HG03045 (cell line): ENCODE measurements around the gene MAST2.

ENCODE experiments used
- ATAC-seq: cut with Tn5 transposase; IDR thresholded peaks from one replicate; pipeline ENCODE4 v1.9.1; 2021; ENCODE audit warnings: mild to moderate bottlenecking, moderate library complexity; ENCODE audit not compliant: unreplicated experiment

Gene MAST2

DNA sequence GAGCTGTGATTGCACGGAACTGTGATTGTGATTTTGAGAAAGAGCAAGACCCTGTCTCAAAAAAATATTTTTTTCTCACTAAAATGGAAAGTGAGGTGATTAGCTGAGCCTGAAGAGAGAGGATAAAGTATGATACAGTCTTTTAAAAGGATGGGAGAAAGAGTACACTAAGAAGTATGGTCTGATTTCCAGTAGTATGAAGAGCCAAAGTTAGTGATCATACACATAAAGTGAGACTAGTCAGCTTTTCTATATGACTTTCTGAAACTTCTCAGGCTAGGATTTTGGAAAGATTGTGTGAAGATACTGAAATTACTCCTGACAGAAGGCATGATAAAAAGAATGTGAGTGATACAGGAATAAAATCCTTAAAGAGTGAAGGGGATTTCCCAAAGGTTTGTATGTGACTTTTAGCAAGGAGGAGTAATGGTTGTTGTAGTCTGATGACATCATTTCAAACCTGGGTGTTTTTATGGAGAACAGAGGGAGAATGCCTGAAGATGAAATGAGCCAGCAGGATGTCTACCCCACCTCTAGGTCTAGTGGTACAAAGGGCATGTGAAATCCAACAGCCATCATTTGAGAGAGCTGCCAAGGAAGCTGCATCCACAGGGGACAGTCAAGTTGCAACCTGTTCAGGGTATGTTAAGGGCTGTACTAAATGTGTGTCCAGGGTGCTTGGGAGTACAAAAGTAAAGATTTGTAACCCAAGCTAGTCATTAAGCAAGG is 171.3 kb downstream of the MAST2 start:
- no peak for ATAC-seq

GRCh38 chr1:45976623-45977022 is 173.2 kb downstream of the MAST2 start:
- ATAC-seq = no peak

DNA sequence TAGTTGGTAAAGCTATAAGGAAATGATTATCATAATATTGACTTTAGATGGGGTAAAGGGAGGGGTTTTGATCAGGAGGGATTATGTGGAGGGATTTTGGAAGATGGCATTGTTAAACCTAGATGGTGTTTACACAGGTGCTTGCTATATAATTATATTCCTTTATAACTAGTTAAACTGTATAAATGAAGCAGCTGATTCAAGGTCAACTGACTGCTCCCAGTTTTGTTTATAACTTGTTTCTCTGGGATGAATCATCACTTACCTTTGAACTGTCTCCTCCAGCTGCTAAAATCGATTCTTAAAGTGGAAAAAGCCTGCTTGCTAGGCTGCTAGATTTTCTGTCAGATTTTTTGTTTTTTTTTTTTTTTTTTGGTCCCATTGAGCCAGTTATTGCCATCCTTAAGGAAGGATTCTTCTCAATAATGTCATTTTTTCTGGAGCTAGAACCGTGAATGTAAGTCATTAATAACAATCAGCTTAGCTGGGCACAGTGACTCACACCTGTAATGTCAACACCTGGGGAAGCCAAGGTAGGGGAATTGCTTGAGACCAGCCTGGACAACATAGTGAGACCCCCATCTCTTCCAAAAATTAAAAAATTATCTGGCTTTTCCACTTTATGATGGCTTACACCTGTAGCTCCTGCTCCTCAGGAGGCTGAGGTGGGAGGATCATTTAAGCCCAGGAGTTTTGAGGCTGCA is 175.8 kb downstream of the MAST2 start:
- ATAC-seq = no peak

DNA sequence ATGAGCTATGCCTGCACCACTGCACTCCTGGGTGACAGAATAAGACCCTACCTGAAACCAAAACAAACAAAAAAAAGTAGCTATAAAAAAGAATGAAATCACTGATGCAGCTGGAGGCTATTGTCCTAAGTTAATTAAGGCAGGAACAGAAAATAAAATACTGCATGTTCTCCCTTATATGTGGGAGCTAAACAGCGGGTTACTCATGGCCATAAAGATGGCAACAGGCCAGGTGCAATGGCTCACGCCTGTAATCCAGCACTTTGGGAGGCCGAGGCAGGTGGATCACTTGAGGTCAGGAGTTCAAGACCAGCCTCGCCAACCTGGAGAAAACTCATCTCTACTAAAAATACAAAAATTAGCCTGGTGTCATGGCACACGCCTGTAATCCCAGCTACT is 176.4 kb downstream of the MAST2 start:
- ATAC-seq = no peak

- ATAC-seq = no peak
Observed at GRCh38 chr1:45982359-45982758, 178.9 kb downstream of the MAST2 start.

DNA sequence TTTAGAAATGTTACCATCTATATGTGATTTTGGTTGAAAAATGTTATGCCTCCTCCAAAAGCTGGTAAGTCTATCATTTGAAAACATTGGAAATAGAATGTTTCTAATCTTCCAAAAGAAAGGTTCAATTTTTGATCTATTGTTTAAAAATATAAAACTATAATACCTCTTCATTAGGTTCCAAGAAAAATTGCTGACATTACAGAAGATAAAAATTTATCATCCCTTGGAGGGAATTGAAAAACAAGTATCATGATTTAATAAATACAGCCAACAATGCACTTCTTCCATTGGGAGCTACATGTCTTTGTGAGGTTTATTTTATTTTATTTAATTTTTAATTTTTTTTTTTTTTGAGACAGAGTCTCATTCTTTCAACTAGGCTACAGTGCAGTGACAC is 180.6 kb downstream of the MAST2 start:
- no peak for ATAC-seq

DNA sequence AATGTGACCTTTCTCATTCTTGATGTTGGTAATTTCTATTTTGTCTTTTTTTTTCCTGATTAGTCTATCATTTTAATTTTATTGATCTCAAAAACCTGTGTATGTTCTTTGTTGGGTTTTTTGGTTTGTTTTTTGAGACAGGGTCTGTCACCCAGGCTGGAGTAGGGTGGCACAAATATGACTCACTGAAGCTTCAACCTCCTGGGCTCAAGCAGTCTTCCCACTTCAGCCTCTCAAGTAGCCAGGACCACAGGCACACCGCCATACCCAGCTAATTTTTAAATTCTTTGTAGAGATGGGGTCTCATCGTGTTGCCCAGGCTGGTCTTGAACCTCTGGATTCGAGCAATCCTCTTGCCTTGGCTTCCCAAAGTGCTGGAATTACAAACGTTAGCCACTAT is 183.8 kb downstream of the MAST2 start:
- no peak for ATAC-seq

DNA sequence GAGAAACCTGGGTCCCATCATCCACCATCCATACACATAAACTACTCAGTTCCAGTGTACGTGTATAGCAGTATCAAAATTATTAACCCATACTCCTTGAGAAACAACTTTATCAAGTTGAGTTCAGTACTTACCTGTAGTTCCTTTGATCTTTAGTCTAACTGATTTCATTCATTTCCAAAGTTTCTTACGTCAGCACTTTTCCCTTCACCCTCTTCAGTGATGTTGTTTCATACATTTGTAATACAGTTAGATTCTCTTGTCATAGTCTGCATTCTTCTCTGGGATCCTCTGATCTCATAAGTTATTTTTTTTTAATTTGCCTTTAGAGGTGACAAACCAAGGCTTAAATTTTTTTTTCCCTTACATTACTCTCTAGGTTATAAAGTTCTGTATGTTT is 185.8 kb downstream of the MAST2 start:
- no peak for ATAC-seq

DNA sequence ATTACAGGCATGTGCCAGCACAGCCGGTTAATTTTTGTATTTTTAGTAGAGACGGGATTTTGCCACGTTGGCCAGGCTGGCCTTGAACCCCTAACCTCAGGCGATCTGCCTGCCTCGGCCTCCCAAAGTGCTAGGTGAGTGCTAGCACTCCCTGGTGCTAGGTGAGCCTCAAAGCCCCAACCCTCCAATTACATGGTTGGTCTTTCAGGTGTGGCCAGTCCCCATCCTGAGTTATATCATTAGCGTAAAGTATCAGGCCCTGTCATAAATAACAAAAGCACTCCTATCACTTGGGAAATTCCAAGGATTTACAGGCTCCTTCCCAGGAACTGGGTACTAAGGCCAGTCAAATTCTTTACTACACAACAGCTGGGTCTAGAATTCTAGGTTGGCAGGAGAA is 191.0 kb downstream of the MAST2 start:
- no peak for ATAC-seq

DNA sequence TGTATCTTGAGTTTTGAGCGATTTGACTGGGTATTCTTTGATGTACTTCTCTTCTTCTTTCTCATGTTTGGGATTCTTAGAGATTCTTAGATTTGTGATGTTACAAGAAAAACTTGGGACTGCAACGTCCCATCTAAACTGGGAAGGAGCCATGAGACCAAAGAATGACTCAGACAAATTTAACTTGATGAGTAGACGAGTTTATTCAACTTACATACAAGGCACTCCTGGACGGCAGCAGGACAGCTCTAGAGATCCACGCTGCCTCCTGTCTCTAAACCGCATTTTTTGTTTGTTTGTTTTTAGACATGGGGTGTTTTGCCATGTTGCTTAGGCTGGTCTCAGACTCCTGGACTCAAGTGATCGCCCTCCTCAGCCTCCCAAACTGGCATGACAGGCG is 191.9 kb downstream of the MAST2 start:
- ATAC-seq = no peak

DNA sequence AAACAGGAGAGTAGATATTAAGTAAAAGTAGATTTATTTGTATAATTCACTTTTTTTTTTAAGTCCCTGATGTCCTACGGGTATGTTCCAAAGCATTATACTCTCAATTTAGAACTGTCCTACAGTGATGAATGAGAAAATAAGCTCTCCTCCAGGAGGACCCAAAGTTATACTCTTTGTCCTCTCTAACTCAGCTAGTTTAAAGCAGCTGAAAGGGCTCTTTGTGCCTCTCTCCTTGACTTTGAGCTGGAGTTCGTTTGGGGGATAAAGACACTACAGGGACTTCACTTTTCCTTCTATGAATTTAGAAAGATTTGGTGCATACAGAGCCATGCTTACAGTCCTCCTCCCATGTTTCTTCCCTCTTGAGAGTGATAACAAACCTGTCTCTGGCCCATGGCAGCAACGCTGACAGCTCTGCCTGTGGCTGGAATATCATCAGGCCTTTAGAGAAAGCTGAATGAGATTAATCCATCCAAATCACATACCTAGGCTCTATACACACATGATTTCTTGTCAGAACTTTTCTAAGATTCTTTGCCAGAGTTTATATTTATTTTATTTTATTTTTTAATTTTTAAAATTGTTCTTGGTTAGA is 194.7 kb downstream of the MAST2 start:
- ATAC-seq = no peak

DNA sequence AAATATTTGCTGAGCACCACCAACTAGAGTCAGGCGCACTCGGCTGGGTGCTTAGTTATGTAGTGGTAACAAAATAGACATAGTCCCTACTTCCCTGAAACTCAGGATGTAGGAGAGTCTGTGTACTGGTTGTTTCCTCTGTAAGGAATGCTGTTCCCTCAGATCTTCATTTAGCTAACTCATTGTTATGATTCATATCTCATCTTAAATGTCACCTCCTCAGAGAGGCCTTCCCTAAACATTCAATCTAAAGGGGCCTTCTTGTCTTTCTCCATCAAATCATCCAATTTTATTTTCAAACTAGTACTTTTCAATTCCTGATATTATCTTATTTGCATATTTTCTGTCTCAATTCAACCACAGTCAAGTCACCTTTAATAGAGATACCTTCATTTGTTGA is 196.1 kb downstream of the MAST2 start:
- ATAC-seq = no peak

GRCh38 chr1:46001081-46001785 is 197.8 kb downstream of the MAST2 start:
- ATAC-seq = no peak

DNA sequence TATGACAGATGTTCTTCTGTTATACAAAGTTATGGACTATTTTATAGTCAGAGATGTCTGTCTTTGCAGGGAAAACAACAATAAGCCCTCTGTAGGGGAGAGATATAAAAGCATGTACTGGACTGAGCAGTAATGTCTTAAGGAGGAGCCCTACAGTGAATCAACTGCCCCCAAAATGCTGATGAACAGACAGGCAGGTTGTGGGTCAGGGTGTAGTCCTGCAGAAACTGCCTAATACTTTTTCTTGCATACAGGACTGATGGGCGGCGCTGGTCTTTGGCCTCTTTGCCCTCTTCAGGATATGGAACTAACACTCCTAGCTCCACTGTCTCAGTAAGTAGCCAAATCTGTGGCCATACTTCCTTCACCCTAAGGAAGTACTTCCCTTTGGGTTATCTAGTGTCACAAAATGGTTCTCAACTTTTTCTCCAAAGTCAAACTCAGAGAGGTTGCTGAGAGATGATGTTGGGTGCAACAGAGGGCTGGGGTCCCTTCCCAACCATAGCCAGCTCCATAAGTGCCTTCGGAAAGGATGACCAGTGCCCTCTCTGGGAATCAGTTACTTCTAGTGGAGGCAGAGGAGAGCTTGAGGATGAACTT is 199.2 kb downstream of the MAST2 start:
- ATAC-seq = no peak

DNA sequence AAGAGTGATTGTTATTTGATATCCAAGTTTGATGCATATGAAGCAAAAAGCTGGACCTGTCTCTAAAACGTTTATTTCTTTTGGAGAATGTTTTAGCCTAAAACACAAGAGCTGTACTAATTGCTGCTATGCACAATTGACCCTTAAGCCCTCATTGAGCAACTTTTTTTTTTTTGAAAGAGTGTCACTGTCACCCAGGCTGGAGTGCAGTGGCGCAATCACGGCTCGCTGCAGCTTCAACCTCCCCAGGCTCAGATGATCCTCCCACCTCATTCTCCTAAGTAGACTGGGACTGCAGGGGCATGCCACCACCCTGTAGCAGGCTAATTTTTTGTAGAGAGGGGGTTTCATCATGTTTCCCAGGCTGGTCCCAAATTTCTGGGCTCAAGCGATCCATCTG is 199.9 kb downstream of the MAST2 start:
- no peak for ATAC-seq

DNA sequence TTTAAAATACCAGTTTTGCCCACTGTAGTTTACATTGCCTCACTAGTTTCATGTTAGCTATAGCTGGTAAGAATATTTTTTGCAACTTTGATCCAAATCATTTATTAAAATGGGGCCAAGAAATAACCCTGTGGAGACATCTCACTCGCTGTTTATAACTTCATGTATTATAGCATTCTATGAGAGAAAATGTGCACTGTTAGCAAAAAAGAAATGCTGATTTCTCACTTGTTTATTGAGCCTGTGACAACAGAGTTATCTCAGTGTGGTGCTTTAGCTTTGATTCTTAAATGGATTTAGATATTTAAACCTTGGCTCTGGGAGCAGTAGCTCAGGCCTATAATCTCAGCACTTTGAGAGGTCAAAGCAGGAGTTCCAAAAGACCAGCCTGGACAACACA is 201.1 kb downstream of the MAST2 start:
- no peak for ATAC-seq

GRCh38 chr1:46005594-46005993 is 202.2 kb downstream of the MAST2 start:
- ATAC-seq = no peak

DNA sequence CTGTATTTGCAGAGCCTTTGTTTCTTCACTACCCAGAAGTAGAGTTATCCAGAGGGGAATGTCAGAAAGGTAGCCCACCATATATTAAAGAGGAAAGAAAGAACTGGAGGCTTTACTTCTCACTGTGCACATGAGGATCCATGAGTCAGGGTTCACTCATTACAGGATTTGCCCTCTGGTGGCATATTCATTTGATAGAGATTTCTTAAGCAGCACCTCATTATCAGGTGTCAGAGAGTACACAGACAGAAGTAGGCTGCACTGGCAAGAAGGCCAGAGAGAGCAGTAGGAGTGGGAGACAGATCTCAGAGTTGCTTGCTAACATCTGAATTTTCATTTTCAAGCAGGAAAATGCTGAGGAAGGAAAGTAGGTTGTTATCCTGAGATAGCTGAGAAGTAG is 205.2 kb downstream of the MAST2 start:
- no peak for ATAC-seq

DNA sequence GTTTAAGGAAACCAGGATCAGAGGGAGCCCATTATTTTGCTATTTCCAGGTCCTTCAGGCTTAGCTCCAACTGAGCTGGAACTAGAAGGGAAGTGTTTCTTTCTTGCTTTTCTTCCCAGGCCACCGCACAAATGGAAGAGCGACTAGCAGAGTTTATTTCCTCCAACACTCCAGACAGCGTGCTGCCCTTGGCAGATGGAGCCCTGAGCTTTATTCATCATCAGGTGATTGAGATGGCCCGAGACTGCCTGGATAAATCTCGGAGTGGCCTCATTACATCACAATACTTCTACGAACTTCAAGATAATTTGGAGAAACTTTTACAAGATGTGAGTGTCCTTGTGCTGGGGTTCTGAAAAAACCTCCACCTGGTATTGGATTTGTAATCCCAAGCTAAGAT is 207.2 kb downstream of the MAST2 start:
- no peak for ATAC-seq

DNA sequence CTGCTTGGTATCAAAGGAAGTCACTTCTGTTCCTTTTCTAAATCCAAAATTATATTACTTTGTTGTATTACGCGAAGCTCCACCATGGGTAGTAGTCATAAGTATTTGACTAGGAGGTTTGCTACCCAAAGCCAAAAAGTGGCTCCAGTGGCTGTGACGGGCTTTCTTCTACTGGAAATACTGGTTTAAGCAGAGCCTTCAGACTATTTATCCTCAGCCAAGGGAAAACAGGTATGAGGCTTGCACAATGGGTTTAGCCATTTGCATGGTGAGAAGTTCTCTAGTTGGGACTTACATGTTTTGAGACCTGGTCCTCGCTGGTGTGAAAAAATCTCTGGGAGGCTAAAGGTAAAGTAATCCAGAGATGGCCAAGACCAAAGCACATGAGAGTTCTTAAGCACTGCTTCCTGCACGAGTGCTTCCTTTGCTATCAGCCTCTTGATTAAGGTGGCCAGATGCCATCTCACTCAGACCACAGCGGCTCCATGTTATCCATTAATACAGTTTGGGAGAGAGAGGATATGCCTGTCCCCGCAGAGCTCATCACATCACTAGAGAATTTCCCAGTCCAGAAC is 207.8 kb downstream of the MAST2 start:
- no peak for ATAC-seq

DNA sequence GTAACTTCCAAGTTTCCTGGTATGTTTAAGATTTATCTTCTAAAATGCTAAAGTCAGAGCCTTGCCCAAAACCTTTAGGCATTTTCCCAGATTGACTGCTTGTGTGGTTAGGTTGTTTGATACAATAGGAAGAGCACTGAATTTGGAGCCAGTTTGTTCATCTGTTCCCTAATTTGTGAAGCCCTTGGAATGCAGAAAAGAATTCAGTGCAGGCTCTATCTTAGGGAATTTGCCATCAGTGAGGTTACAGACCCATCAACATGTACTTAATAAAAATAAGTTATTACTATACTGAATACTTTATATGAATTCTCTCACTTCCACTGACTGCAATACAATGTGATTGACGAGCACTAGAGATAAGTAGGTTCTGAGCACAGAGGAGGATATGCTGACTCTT is 208.8 kb downstream of the MAST2 start:
- ATAC-seq = no peak
